ENCODE results near the gene RPL27A. TPM values are rescaled to one million over a fixed set of nuclear protein-coding genes. Genes with fewer than 3 reads are reported as not detected.

Gene RPL27A
- total RNA-seq, 2 experiments from 2014 or later: 1,027 to 1,094 TPM

DNA sequence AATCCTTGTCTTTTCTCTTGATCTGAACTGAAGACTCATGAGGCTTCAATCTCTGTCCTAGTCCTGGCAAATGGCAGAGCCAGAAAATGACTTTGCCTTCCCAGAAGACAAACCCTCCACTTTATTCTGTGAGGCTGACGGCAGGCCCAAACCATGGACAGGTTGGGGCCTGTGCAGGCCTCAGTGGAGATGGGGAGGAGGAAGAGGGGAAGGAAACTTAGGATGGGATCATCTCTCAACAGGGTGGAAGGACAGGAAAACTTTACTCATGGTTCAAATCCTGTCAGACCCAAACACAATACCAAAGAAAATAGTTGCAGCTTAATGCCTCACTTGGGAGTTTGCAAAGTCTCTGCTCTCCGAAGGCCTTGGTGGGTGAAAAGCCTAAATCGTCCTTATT is 9.8 kb downstream of the RPL27A start:
- no peaks in the 10 kb centered on the region for H3K27me3 Mint-ChIP-seq
- H3K4me1 Mint-ChIP-seq (ENCODE audit: low read depth): peaks cover 25% of the 10 kb centered on the region
- intact Hi-C loops (cut with micrococcal nuclease): no loop called here
- no peak overlapping the region for H3K27ac Mint-ChIP-seq
- no peak overlapping the region for H3K4me3 Mint-ChIP-seq
- ChIA-PET POLR2A (interaction anchor here (2.7 kb wide), 1 partner anchor 10 kb away, joined by 14 read pairs; the partner anchor contains the start of genes RPL27A and TRIM66), CTCF (no interaction called here)
- H3K9me3 Mint-ChIP-seq: no peaks in the 10 kb centered on the region
- peaks cover 36% of the 10 kb centered on the region for H3K36me3 Mint-ChIP-seq
- DNase-seq: no peak

- Mint-ChIP-seq H3K4me3 (no peak overlapping the region), H3K27ac (no peak overlapping the region)
- POLR2A ChIA-PET: no interaction called here
Measured at GRCh38 chr11:8693010-8693551, 10.5 kb downstream of the RPL27A start.

GRCh38 chr11:8693555-8693954 is 11.0 kb downstream of the RPL27A start:
- Mint-ChIP-seq H3K36me3 (peaks cover 28% of the 10 kb centered on the region), H3K27ac (no peak overlapping the region), H3K27me3 (no peaks in the 10 kb centered on the region), H3K9me3 (no peaks in the 10 kb centered on the region), H3K4me1 (ENCODE audit: low read depth) (peaks cover 14% of the 10 kb centered on the region), H3K4me3 (no peak overlapping the region)
- intact Hi-C loops (cut with micrococcal nuclease): no loop called here
- no peak for DNase-seq
- ChIA-PET CTCF (no interaction called here), POLR2A (no interaction called here)

More at GRCh38 chr11:8693010-8693551, 10.5 kb downstream of the RPL27A start:
- intact Hi-C loops (cut with micrococcal nuclease): no loop called here
- Mint-ChIP-seq H3K9me3 (no peaks in the 10 kb centered on the region), H3K4me1 (ENCODE audit: low read depth) (peaks cover 19% of the 10 kb centered on the region), H3K27me3 (no peaks in the 10 kb centered on the region), H3K36me3 (peaks cover 32% of the 10 kb centered on the region)
- CTCF ChIA-PET: no interaction called here
- DNase-seq: no peak

DNA sequence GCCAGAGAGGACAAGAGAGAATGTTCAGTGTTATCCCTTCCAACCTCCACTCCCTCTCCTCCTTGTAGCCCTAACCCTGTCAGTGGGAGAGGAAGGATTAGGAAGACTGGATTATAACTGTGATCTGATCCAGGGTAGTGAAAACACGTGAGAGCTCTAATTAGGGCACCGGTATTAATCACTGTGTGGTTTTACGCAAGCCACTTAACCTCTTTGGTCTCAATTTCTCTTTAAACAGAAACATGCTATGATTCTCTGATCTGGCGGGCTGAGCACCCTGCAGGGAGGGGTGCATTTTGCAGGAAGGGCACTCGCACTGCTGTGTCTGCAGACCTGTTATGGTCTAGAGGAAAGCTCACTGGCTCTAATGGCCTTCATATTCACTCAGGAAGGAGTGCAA is 11.5 kb downstream of the RPL27A start:
- CTCF ChIA-PET: interaction anchor here (1.0 kb wide), 1 partner anchor 266 kb away, joined by 4 read pairs; no protein-coding TSS in a partner anchor
- H3K36me3 Mint-ChIP-seq: peaks cover 22% of the 10 kb centered on the region
- no peak overlapping the region for H3K27ac Mint-ChIP-seq
- no peaks in the 10 kb centered on the region for H3K27me3 Mint-ChIP-seq
- H3K4me1 Mint-ChIP-seq (ENCODE audit: low read depth): peaks cover 12% of the 10 kb centered on the region
- no peak overlapping the region for H3K4me3 Mint-ChIP-seq
- POLR2A ChIA-PET: no interaction called here
- intact Hi-C loops (cut with micrococcal nuclease): no loop called here
- no peak for DNase-seq
- H3K9me3 Mint-ChIP-seq: no peaks in the 10 kb centered on the region

DNA sequence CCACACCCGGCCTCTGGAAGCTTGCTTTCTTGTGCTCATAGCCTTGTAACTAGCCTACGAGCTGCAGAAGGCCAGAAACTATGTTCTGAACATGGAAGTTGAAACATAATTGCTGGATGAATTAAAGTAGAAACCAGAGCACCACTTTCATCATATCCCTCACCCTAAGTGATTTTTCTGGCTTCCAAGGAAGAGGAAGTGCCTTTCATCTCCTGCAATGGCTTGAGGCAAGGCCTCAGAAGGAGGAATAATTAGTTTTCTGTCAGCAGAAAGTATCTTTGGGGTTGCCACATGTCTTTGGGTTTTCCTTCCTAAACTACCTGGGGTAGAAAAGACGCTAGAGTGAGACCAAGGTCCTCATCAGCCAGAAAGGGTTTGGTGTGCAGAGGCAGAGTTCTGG is 14.5 kb downstream of the RPL27A start:
- Mint-ChIP-seq H3K9me3 (no peaks in the 10 kb centered on the region), H3K4me3 (no peak overlapping the region), H3K27ac (no peak overlapping the region), H3K27me3 (no peaks in the 10 kb centered on the region), H3K36me3 (peaks cover 14% of the 10 kb centered on the region), H3K4me1 (ENCODE audit: low read depth) (no peaks in the 10 kb centered on the region)
- POLR2A ChIA-PET: no interaction called here
- intact Hi-C loops (cut with micrococcal nuclease): no loop called here
- CTCF ChIA-PET: no interaction called here
- DNase-seq: no peak

DNA sequence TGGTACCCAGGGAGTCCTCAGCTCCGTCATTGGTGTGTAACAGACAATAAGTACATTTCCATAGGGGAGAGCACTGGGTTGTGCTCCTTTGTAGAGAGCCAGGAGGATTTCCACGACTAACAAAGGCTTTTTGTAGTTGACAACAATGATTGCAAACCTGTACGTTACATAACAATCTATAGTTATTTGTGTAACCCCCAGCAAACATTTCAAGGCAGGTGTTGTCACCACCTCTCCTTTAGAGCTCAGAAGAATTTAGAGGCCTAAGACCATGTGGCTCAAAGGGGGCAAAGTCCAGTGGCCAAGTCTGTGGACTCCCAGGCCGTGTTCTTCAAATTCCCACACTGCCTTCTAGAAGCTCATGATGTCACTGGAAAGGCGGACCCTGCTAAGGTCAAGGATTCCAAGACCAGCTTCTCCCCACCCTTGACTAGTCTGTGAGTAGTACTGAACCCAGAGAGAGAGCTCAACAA is 15.8 kb downstream of the RPL27A start:
- Mint-ChIP-seq H3K27me3 (no peaks in the 10 kb centered on the region), H3K9me3 (no peaks in the 10 kb centered on the region), H3K27ac (no peak overlapping the region), H3K4me1 (ENCODE audit: low read depth) (no peaks in the 10 kb centered on the region), H3K4me3 (no peak overlapping the region), H3K36me3 (peaks cover 14% of the 10 kb centered on the region)
- CTCF ChIA-PET: no interaction called here
- no peak for DNase-seq
- intact Hi-C loops (cut with micrococcal nuclease): no loop called here
- POLR2A ChIA-PET: no interaction called here

- Mint-ChIP-seq H3K4me1 (ENCODE audit: low read depth) (no peaks in the 10 kb centered on the region), H3K27ac (no peak overlapping the region), H3K36me3 (peaks cover 14% of the 10 kb centered on the region), H3K9me3 (no peaks in the 10 kb centered on the region), H3K4me3 (no peak overlapping the region), H3K27me3 (no peaks in the 10 kb centered on the region)
- DNase-seq: no peak
- ChIA-PET POLR2A (interaction anchor here (0.8 kb wide), 1 partner anchor 8 kb away, joined by 3 read pairs; no protein-coding TSS in a partner anchor), CTCF (no interaction called here)
- intact Hi-C loops (cut with micrococcal nuclease): no loop called here
Measured at GRCh38 chr11:8698917-8699441, 16.4 kb downstream of the RPL27A start.

- Mint-ChIP-seq H3K4me3 (no peak overlapping the region), H3K4me1 (ENCODE audit: low read depth) (no peaks in the 10 kb centered on the region), H3K27me3 (no peaks in the 10 kb centered on the region), H3K36me3 (peaks cover 11% of the 10 kb centered on the region), H3K9me3 (no peaks in the 10 kb centered on the region), H3K27ac (no peak overlapping the region)
- ChIA-PET CTCF (no interaction called here), POLR2A (interaction anchor here (0.8 kb wide), 1 partner anchor 9 kb away, joined by 3 read pairs; no protein-coding TSS in a partner anchor)
- no peak for DNase-seq
- intact Hi-C loops (cut with micrococcal nuclease): no loop called here
Measured at GRCh38 chr11:8699903-8700302, 17.3 kb downstream of the RPL27A start.

GRCh38 chr11:8701891-8702597 is 19.5 kb downstream of the RPL27A start:
- Mint-ChIP-seq H3K27ac (no peak overlapping the region), H3K4me3 (no peak overlapping the region), H3K27me3 (no peaks in the 10 kb centered on the region), H3K4me1 (ENCODE audit: low read depth) (no peaks in the 10 kb centered on the region), H3K36me3 (no peaks in the 10 kb centered on the region), H3K9me3 (no peaks in the 10 kb centered on the region)
- POLR2A ChIA-PET: no interaction called here
- intact Hi-C loops (cut with micrococcal nuclease): no loop called here
- DNase-seq: no peak
- CTCF ChIA-PET: no interaction called here

- no peak overlapping the region for H3K27ac Mint-ChIP-seq
- intact Hi-C loops (cut with micrococcal nuclease): no loop called here
- H3K4me3 Mint-ChIP-seq: no peak overlapping the region
- POLR2A ChIA-PET: no interaction called here
- H3K9me3 Mint-ChIP-seq: no peaks in the 10 kb centered on the region
- CTCF ChIA-PET: no interaction called here
- no peaks in the 10 kb centered on the region for H3K36me3 Mint-ChIP-seq
- no peak for DNase-seq
- no peaks in the 10 kb centered on the region for H3K27me3 Mint-ChIP-seq
- H3K4me1 Mint-ChIP-seq (ENCODE audit: low read depth): no peaks in the 10 kb centered on the region
Measured at GRCh38 chr11:8702598-8702915, 20.0 kb downstream of the RPL27A start.

GRCh38 chr11:8704136-8704535 is 21.5 kb downstream of the RPL27A start:
- no peaks in the 10 kb centered on the region for H3K9me3 Mint-ChIP-seq
- H3K36me3 Mint-ChIP-seq: no peaks in the 10 kb centered on the region
- H3K27me3 Mint-ChIP-seq: no peaks in the 10 kb centered on the region
- ChIA-PET CTCF (interaction anchor here (0.9 kb wide), 1 partner anchor 211 kb away, joined by 3 read pairs; no protein-coding TSS in a partner anchor), POLR2A (interaction anchor here (0.9 kb wide), 1 partner anchor 44 kb away, joined by 3 read pairs; no protein-coding TSS in a partner anchor)
- intact Hi-C loops (cut with micrococcal nuclease): no loop called here
- no peaks in the 10 kb centered on the region for H3K4me1 Mint-ChIP-seq (ENCODE audit: low read depth)
- H3K27ac Mint-ChIP-seq: no peak overlapping the region
- no peak for DNase-seq
- H3K4me3 Mint-ChIP-seq: no peak overlapping the region

GRCh38 chr11:8705146-8705545 is 22.6 kb downstream of the RPL27A start:
- no peaks in the 10 kb centered on the region for H3K36me3 Mint-ChIP-seq
- no peaks in the 10 kb centered on the region for H3K4me1 Mint-ChIP-seq (ENCODE audit: low read depth)
- CTCF ChIA-PET: interaction anchor here (0.9 kb wide), 1 partner anchor 210 kb away, joined by 3 read pairs; no protein-coding TSS in a partner anchor
- H3K9me3 Mint-ChIP-seq: no peaks in the 10 kb centered on the region
- no peak overlapping the region for H3K4me3 Mint-ChIP-seq
- intact Hi-C loops (cut with micrococcal nuclease): no loop called here
- DNase-seq: no peak
- H3K27ac Mint-ChIP-seq: no peak overlapping the region
- H3K27me3 Mint-ChIP-seq: no peaks in the 10 kb centered on the region
- POLR2A ChIA-PET: no interaction called here

Data from activated CD4-positive, alpha-beta memory T cell treated with anti-CD3 and anti-CD28 coated beads for 36 hours (primary cell).